HK-2 (cell line): Measurements from ENCODE around the gene ASH1L.
A peak's percentile ranks its signal among the peaks of the same experiment; 100 is the strongest.
"Not testable (repeated sequence)": the region's sequence is repeated elsewhere in the genome, so short reads cannot be mapped to it uniquely, and the experiment has no call there.

ENCODE experiments used
- DNase-seq: peaks from one replicate; pipeline ENCODE4 v3.0.0-alpha.2; 2018; ENCODE audit not compliant: unreplicated experiment

Gene ASH1L, protein sequence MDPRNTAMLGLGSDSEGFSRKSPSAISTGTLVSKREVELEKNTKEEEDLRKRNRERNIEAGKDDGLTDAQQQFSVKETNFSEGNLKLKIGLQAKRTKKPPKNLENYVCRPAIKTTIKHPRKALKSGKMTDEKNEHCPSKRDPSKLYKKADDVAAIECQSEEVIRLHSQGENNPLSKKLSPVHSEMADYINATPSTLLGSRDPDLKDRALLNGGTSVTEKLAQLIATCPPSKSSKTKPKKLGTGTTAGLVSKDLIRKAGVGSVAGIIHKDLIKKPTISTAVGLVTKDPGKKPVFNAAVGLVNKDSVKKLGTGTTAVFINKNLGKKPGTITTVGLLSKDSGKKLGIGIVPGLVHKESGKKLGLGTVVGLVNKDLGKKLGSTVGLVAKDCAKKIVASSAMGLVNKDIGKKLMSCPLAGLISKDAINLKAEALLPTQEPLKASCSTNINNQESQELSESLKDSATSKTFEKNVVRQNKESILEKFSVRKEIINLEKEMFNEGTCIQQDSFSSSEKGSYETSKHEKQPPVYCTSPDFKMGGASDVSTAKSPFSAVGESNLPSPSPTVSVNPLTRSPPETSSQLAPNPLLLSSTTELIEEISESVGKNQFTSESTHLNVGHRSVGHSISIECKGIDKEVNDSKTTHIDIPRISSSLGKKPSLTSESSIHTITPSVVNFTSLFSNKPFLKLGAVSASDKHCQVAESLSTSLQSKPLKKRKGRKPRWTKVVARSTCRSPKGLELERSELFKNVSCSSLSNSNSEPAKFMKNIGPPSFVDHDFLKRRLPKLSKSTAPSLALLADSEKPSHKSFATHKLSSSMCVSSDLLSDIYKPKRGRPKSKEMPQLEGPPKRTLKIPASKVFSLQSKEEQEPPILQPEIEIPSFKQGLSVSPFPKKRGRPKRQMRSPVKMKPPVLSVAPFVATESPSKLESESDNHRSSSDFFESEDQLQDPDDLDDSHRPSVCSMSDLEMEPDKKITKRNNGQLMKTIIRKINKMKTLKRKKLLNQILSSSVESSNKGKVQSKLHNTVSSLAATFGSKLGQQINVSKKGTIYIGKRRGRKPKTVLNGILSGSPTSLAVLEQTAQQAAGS (N-terminal part only)

DNA sequence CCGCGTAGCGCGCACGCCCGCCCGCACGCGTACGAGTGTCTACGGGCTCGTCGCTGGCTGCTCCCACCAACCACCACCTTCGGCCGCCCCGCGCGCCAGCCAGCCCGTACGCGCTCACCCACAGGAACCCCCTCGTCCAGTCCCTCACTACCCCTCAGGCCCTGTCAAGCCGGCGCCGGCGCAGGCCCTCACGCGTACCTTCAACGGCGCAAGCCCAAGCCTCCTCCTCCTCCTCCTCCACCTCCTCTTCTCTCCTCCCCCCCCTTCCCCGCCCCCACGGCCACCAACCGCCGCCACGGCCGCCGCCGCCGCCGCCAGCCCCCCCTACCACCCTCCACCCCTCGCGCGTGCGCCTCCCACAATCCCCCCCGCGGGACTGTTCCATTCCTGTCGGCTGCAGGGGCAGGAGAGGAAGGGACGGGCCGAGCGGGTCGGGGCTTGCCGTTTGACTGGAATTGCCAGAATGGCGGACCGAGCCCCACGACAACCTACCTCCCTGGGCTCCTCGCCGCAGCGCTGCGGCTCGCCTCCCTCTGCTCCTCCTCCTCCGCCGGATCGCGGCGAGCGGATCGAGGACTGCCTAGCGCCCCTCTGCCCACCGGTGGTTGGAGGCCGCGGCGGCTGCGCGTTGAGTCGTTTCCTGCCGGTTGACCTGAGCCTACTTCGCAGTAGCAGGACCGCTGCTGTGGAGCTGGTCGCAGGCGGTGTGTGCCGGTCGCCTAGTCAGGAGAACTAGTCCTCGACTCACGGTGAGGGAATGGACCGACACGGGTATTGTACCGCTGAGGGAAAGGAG lies at the start of gene ASH1L:
TSS of gene ASH1L (minus strand) at position 223 of the 796 bp plus-strand sequence. CDS start 41,284 bp downstream, outside the sequence.
- DNase-seq: peak; percentile 95

DNA sequence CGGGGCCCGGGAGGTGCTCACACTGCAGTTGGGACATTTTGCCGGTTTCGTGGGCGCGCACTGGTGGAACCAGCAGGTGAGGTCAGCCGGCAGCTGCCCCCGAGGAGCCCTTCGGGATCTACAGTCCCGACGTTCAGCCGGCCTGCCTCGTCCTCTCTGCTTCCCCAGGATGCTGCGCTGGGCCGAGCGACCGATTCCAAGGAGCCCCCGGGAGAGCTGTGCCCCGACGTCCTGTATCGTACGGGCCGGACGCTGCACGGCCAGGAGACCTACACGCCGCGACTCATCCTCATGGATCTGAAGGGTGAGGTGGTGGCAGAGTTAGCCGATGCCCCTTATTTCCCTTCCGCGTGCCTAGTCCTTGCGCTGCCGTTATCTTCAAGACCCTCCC lies 47.6 kb upstream of the ASH1L start:
- not testable (repeated sequence) for DNase-seq

DNA sequence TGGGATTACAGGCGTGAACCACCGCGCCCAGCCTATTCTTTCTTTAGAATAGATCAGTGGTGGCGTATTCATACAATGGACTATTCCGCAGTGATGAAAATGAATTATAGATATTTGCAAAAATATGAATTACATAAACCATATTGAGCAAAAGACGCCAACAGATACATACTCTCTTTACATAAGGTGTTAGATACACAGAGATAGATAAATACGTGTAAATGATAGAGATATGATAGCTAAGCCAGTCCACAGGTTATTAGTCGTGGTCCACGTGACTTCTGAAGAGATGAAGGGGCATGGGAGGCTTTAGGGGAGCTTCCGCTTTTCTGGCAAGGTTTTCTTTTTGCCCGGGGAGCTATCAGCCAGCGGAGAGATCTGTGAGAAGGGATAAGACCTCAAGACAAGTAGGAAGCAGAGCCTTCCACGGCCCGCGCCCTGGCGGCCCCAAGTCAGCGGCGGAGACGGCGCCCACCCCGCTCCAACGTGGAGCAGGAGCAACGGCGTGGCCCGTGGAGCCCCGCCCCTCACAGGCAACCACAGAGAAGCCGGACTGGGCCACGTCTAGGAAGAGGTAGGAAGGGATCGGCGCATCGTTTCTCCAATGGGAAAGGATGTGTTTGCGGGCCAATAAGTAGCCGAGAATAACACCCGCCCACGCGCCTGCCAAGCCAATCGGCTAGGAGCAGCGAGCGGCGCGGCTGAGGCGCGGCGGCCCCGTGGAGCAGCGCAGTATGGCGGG lies 47.1 kb upstream of the ASH1L start, which contains the start of gene MSTO1:
TSS of gene MSTO1 (plus strand) at position 704 of the 742 bp plus-strand sequence. CDS start at position 735, 31 bp downstream.
- peak; percentile 96 for DNase-seq

GRCh38 chr1:155608888-155609225 lies 46.3 kb upstream of the ASH1L start:
- no peak for DNase-seq

GRCh38 chr1:155607708-155608107 lies 45.1 kb upstream of the ASH1L start:
- DNase-seq: no peak

GRCh38 chr1:155599828-155600572 lies 37.4 kb upstream of the ASH1L start:
- DNase-seq: not testable (repeated sequence)

GRCh38 chr1:155598842-155599331 lies 36.3 kb upstream of the ASH1L start:
- DNase-seq: no peak

DNA sequence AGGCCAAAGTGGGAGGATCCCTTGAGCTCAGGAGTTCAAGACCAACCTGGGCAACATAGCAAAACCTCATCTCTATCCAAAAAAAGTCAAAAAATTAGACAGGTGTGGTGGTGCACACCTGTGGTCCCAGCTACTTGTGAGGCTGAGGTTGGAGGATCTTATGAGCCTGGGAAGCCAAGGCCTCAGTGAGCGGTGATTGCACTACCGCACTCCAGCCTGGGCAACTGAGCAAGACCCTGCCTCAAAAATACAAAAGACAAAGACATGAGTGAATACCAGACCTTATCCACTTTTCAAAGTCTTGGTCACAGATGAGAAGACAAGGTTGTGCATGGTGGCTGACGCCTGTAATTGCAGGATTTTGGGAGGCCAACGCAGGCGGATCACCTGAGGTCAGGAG lies 34.3 kb upstream of the ASH1L start:
- DNase-seq: no peak

- DNase-seq: not testable (repeated sequence)
Measured at GRCh38 chr1:155595877-155596474, 33.4 kb upstream of the ASH1L start.

GRCh38 chr1:155591770-155592169 lies 29.2 kb upstream of the ASH1L start:
- no peak for DNase-seq

- DNase-seq: not testable (repeated sequence)
Measured at GRCh38 chr1:155590516-155591247, 28.1 kb upstream of the ASH1L start.

DNA sequence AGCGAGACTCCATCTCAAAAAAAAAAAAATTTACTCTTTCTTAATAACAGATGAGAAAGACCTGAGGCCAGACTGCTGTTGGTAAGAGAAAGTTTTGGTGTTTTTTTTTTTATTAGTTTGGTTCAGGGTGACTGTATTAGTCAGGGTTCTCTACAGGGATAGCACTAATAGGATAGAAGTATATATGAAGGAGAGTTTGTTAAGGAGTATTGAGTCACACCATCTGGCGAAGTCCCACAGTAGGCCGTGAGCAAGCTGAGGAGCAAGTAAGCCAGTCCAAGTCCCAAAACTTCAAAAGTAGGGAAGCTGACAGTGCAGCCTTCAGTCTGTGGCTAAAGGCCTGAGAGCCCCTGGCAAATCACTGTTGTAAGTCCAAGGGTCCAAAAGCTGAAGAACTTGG lies 26.7 kb upstream of the ASH1L start:
- not testable (repeated sequence) for DNase-seq

- DNase-seq: not testable (repeated sequence)
Measured at GRCh38 chr1:155583846-155584245, 21.2 kb upstream of the ASH1L start.

- DNase-seq: not testable (repeated sequence)
Measured at GRCh38 chr1:155575608-155576007, 13.0 kb upstream of the ASH1L start.

GRCh38 chr1:155574077-155574476 lies 11.5 kb upstream of the ASH1L start:
- no peak for DNase-seq

- DNase-seq: no peak
Measured at GRCh38 chr1:155570593-155570990, 8.0 kb upstream of the ASH1L start.

DNA sequence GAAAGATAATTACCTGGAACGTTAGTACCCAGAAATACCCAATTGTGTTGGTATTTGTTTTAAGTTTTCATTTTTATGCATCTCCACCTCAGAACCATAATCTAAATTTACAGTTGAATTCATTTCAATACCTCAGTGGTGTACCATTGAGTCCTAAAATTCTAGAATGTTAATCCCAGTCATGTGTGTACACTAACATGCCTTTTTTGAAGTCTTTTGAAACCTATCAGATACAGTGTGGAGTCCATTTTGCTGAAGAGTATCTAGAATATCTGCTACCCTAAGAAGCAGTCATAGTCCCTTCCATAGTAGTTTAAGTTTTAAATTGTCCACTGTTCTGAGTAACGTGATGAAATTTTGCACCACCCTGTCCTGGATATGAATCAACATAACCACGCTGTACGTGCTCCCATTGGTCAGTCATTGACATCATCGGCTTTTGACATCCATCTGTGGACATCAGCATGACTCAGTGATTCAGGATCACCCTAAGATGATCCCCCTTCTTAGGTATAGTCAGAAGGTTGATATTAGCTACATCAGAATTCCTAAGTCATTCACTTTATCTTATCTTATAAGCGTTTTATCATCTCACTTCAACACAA lies 7.5 kb upstream of the ASH1L start:
- no peak for DNase-seq

DNA sequence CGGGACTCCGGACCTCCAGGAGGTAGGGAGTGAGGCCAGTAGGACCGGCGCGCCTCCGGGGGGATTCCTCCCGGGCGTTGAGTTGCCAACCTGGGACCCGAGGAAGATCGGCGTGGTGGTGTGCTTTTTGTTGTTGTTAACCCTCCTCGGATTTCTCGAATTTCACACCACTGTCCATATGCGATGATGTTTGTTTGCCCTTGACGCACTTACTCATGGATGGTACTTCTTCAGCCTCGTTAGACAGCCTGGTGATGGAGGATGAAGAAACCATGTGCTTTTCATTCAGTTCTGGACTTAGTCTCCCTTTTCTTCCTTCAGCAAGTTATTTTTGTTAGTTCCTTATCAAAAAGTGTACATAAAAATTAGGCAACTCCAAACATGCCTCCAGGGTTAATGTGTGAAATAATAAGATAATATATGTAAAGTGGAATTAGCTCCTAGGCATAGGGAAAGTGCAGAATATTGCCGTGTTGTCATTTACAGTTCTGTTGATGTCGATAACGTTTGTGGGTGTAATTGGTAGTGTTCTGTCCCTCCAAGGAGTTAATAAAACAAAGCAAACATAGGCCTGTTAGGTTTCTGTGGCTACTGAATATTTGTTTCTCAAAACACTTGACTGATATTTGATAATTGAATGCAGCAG lies 897 bp upstream of the ASH1L start:
- not testable (repeated sequence) for DNase-seq
